Fibroblast of pulmonary artery (primary cell): Measurements from ENCODE around the gene TRIM60.
A peak's percentile ranks its signal among the peaks of the same experiment; 100 is the strongest.

Experiments used
- DNase-seq: peaks from one replicate; pipeline ENCODE4 v3.0.0-alpha.2; 2010; ENCODE audit warnings: low read depth
- H3K4me3 ChIP-seq: replicated peaks from 2 replicates; pipeline ENCODE4 v1.5.1; 2011; ENCODE audit warnings: low read depth, mild to moderate bottlenecking, control low read depth, low read length, moderate library complexity
- CTCF ChIP-seq: IDR thresholded peaks from 2 replicates; pipeline ENCODE4 v1.5.1; 2011; ENCODE audit warnings: mild to moderate bottlenecking, control low read depth, low read length, inconsistent platforms; ENCODE audit errors: missing control alignments

The TRIM60 gene

GRCh38 chr4:165085946-165086345 is 54.1 kb downstream of the TRIM60 start:
- DNase-seq = peak; percentile 61
- TF ChIP-seq CTCF = no peak
- no peak overlapping the region for H3K4me3 ChIP-seq

GRCh38 chr4:165088366-165088765 is 56.6 kb downstream of the TRIM60 start:
- no peak overlapping the region for H3K4me3 ChIP-seq
- DNase-seq = no peak
- no peak for TF ChIP-seq CTCF
